Activated CD4-positive, alpha-beta T cell treated with anti-CD3 and anti-CD28 coated beads, Interleukin-2, amount 10 ng/mL, durations not matched to agents 24 days and 14 days (primary cell): Measurements from ENCODE around the gene THADA. TPM values are rescaled to one million over a fixed set of nuclear protein-coding genes. Genes with fewer than 3 reads are reported as not detected.

Experiments used
- DNase-seq: peaks from one replicate; pipeline ENCODE4 v3.0.0; 2022
- H3K27ac Mint-ChIP-seq: one replicate; pipeline ENCODE4 v1.8.0; 2022; ENCODE audit warnings: mild to moderate bottlenecking, mixed read lengths
- H3K27me3 Mint-ChIP-seq: one replicate; pipeline ENCODE4 v1.8.0; 2022; ENCODE audit warnings: mixed read lengths
- H3K36me3 Mint-ChIP-seq: one replicate; pipeline ENCODE4 v1.8.0; 2022; ENCODE audit warnings: low read depth, mild to moderate bottlenecking, mixed read lengths
- H3K4me1 Mint-ChIP-seq: one replicate; pipeline ENCODE4 v1.8.0; 2021; ENCODE audit warnings: mixed read lengths
- H3K4me3 Mint-ChIP-seq: one replicate; pipeline ENCODE4 v1.8.0; 2022; ENCODE audit warnings: mild to moderate bottlenecking, moderate library complexity, mixed read lengths
- H3K9me3 Mint-ChIP-seq: one replicate; pipeline ENCODE4 v1.8.0; 2021; ENCODE audit warnings: mixed read lengths
- intact Hi-C: fragments of 100-400 bp; cut with micrococcal nuclease; formaldehyde crosslinking; loops from one replicate; pipeline ENCODE4 v1.15.1; 2023
- total RNA-seq: library from RNA; stranded (reverse); gene quantifications from 2 replicates; pipeline ENCODE4 v1.2.3, GENCODE V29; 2022

The THADA gene
- total RNA-seq, 1 donor from 2014 or later = 55.4 TPM

- H3K4me1 Mint-ChIP-seq = no peaks in the 10 kb centered on the region
- H3K4me3 Mint-ChIP-seq = no peak overlapping the region
- no peak for DNase-seq
- H3K9me3 Mint-ChIP-seq = peaks cover 3% of the 10 kb centered on the region
- no peak overlapping the region for H3K27ac Mint-ChIP-seq
- intact Hi-C loops = no loop called here
- no peaks in the 10 kb centered on the region for H3K27me3 Mint-ChIP-seq
- peaks cover 36% of the 10 kb centered on the region for H3K36me3 Mint-ChIP-seq
Observed at GRCh38 chr2:43493954-43494353, 101.9 kb downstream of the THADA start.

GRCh38 chr2:43491065-43491639 is 104.7 kb downstream of the THADA start:
- Mint-ChIP-seq H3K4me3 (no peak overlapping the region), H3K27ac (no peak overlapping the region), H3K9me3 (no peaks in the 10 kb centered on the region), H3K4me1 (peaks cover 6% of the 10 kb centered on the region), H3K27me3 (no peaks in the 10 kb centered on the region), H3K36me3 (peaks cover 12% of the 10 kb centered on the region)
- DNase-seq = no peak
- intact Hi-C loops = no loop called here

- intact Hi-C loops = no loop called here
- DNase-seq = no peak
- Mint-ChIP-seq H3K36me3 (peaks cover 10% of the 10 kb centered on the region), H3K27me3 (no peaks in the 10 kb centered on the region), H3K27ac (no peak overlapping the region), H3K4me1 (peaks cover 6% of the 10 kb centered on the region), H3K9me3 (no peaks in the 10 kb centered on the region), H3K4me3 (no peak overlapping the region)
Observed at GRCh38 chr2:43490252-43490786, 105.5 kb downstream of the THADA start.

- H3K27me3 Mint-ChIP-seq = no peaks in the 10 kb centered on the region
- H3K4me1 Mint-ChIP-seq = peaks cover 6% of the 10 kb centered on the region
- no peak overlapping the region for H3K4me3 Mint-ChIP-seq
- H3K36me3 Mint-ChIP-seq = peaks cover 8% of the 10 kb centered on the region
- no peaks in the 10 kb centered on the region for H3K9me3 Mint-ChIP-seq
- no peak overlapping the region for H3K27ac Mint-ChIP-seq
- intact Hi-C loops = loop anchor here (10.0 kb wide), 2 partner anchors 514 to 664 kb away; no protein-coding TSS in a partner anchor
- DNase-seq = no peak
Observed at GRCh38 chr2:43488737-43489136, 107.1 kb downstream of the THADA start.

GRCh38 chr2:43486603-43487002 is 109.2 kb downstream of the THADA start:
- H3K9me3 Mint-ChIP-seq = no peaks in the 10 kb centered on the region
- no peak overlapping the region for H3K4me3 Mint-ChIP-seq
- no peak for DNase-seq
- H3K27me3 Mint-ChIP-seq = no peaks in the 10 kb centered on the region
- H3K27ac Mint-ChIP-seq = no peak overlapping the region
- peaks cover 8% of the 10 kb centered on the region for H3K4me1 Mint-ChIP-seq
- intact Hi-C loops = loop anchor here (10.0 kb wide), 2 partner anchors 512 to 662 kb away; no protein-coding TSS in a partner anchor
- H3K36me3 Mint-ChIP-seq = peaks cover 7% of the 10 kb centered on the region

GRCh38 chr2:43484323-43484930 is 111.4 kb downstream of the THADA start:
- intact Hi-C loops = loop anchor here (1.0 to 10.0 kb wide), 6 partner anchors 58 to 660 kb away; no protein-coding TSS in a partner anchor
- no peaks in the 10 kb centered on the region for H3K27me3 Mint-ChIP-seq

GRCh38 chr2:43482961-43483360 is 112.9 kb downstream of the THADA start:
- H3K27me3 Mint-ChIP-seq = no peaks in the 10 kb centered on the region
- no peak overlapping the region for H3K27ac Mint-ChIP-seq
- H3K36me3 Mint-ChIP-seq = peaks cover 10% of the 10 kb centered on the region
- H3K4me1 Mint-ChIP-seq = peaks cover 8% of the 10 kb centered on the region
- intact Hi-C loops = loop anchor here (5.0 to 10.0 kb wide), 3 partner anchors 59 to 658 kb away; no protein-coding TSS in a partner anchor
- DNase-seq = no peak
- H3K4me3 Mint-ChIP-seq = no peak overlapping the region
- no peaks in the 10 kb centered on the region for H3K9me3 Mint-ChIP-seq

More at GRCh38 chr2:43484323-43484930, 111.4 kb downstream of the THADA start:
- DNase-seq = peak; percentile 65
- Mint-ChIP-seq H3K9me3 (no peaks in the 10 kb centered on the region), H3K36me3 (peaks cover 10% of the 10 kb centered on the region), H3K4me1 (peaks cover 8% of the 10 kb centered on the region), H3K4me3 (no peak overlapping the region), H3K27ac (no peak overlapping the region)

GRCh38 chr2:43481927-43482542 is 113.8 kb downstream of the THADA start:
- H3K27me3 Mint-ChIP-seq = no peaks in the 10 kb centered on the region
- no peak overlapping the region for H3K4me3 Mint-ChIP-seq

GRCh38 chr2:43480874-43481273 is 115.0 kb downstream of the THADA start:
- no peak overlapping the region for H3K27ac Mint-ChIP-seq
- peaks cover 2% of the 10 kb centered on the region for H3K4me1 Mint-ChIP-seq
- H3K27me3 Mint-ChIP-seq = no peaks in the 10 kb centered on the region
- H3K9me3 Mint-ChIP-seq = no peaks in the 10 kb centered on the region
- intact Hi-C loops = loop anchor here (5.0 to 10.0 kb wide), 3 partner anchors 61 to 656 kb away; no protein-coding TSS in a partner anchor
- no peak for DNase-seq
- no peak overlapping the region for H3K4me3 Mint-ChIP-seq
- peaks cover 15% of the 10 kb centered on the region for H3K36me3 Mint-ChIP-seq

More at GRCh38 chr2:43481927-43482542, 113.8 kb downstream of the THADA start:
- H3K4me1 Mint-ChIP-seq = peaks cover 6% of the 10 kb centered on the region
- intact Hi-C loops = loop anchor here (5.0 to 10.0 kb wide), 3 partner anchors 60 to 657 kb away; no protein-coding TSS in a partner anchor
- H3K9me3 Mint-ChIP-seq = no peaks in the 10 kb centered on the region
- peaks cover 11% of the 10 kb centered on the region for H3K36me3 Mint-ChIP-seq
- no peak for DNase-seq
- H3K27ac Mint-ChIP-seq = no peak overlapping the region

- DNase-seq = no peak
- no peak overlapping the region for H3K27ac Mint-ChIP-seq
- peaks cover 2% of the 10 kb centered on the region for H3K4me1 Mint-ChIP-seq
- no peaks in the 10 kb centered on the region for H3K27me3 Mint-ChIP-seq
- H3K36me3 Mint-ChIP-seq = peaks cover 20% of the 10 kb centered on the region
- intact Hi-C loops = loop anchor here (5.0 kb wide), 1 partner anchor 51 kb away; no protein-coding TSS in a partner anchor
- H3K9me3 Mint-ChIP-seq = no peaks in the 10 kb centered on the region
- H3K4me3 Mint-ChIP-seq = no peak overlapping the region
Observed at GRCh38 chr2:43478412-43479086, 117.3 kb downstream of the THADA start.

- no peak for DNase-seq
- H3K9me3 Mint-ChIP-seq = no peaks in the 10 kb centered on the region
- no peaks in the 10 kb centered on the region for H3K27me3 Mint-ChIP-seq
- H3K36me3 Mint-ChIP-seq = peaks cover 15% of the 10 kb centered on the region
- intact Hi-C loops = loop anchor here (5.0 kb wide), 1 partner anchor 49 kb away; no protein-coding TSS in a partner anchor
- no peak overlapping the region for H3K4me3 Mint-ChIP-seq
- H3K4me1 Mint-ChIP-seq = no peaks in the 10 kb centered on the region
- no peak overlapping the region for H3K27ac Mint-ChIP-seq
Observed at GRCh38 chr2:43475922-43476321, 119.9 kb downstream of the THADA start.

- H3K27me3 Mint-ChIP-seq = no peaks in the 10 kb centered on the region
- intact Hi-C loops = loop anchor here (5.0 kb wide), 1 partner anchor 48 kb away; no protein-coding TSS in a partner anchor
- no peak overlapping the region for H3K27ac Mint-ChIP-seq
- DNase-seq = no peak
- no peaks in the 10 kb centered on the region for H3K9me3 Mint-ChIP-seq
- no peak overlapping the region for H3K4me3 Mint-ChIP-seq
- H3K36me3 Mint-ChIP-seq = peaks cover 18% of the 10 kb centered on the region
- no peaks in the 10 kb centered on the region for H3K4me1 Mint-ChIP-seq
Observed at GRCh38 chr2:43475137-43475846, 120.5 kb downstream of the THADA start.

- no peaks in the 10 kb centered on the region for H3K27me3 Mint-ChIP-seq
- H3K4me3 Mint-ChIP-seq = no peak overlapping the region
- H3K4me1 Mint-ChIP-seq = no peaks in the 10 kb centered on the region
- intact Hi-C loops = no loop called here
- no peak overlapping the region for H3K27ac Mint-ChIP-seq
- DNase-seq = no peak
- peaks cover 18% of the 10 kb centered on the region for H3K36me3 Mint-ChIP-seq
- no peaks in the 10 kb centered on the region for H3K9me3 Mint-ChIP-seq
Observed at GRCh38 chr2:43474273-43474672, 121.6 kb downstream of the THADA start.
